NOMO-1 treated with dmso at 0.1 percent for 144 hours (cell line): Measurements from ENCODE around the gene EMX1.

ENCODE experiments used
- DNase-seq: peaks from one replicate; lab custom pipeline; 2025; ENCODE audit not compliant: unreplicated experiment; lab: John Stamatoyannopoulos, UW

EMX1 gene

DNA sequence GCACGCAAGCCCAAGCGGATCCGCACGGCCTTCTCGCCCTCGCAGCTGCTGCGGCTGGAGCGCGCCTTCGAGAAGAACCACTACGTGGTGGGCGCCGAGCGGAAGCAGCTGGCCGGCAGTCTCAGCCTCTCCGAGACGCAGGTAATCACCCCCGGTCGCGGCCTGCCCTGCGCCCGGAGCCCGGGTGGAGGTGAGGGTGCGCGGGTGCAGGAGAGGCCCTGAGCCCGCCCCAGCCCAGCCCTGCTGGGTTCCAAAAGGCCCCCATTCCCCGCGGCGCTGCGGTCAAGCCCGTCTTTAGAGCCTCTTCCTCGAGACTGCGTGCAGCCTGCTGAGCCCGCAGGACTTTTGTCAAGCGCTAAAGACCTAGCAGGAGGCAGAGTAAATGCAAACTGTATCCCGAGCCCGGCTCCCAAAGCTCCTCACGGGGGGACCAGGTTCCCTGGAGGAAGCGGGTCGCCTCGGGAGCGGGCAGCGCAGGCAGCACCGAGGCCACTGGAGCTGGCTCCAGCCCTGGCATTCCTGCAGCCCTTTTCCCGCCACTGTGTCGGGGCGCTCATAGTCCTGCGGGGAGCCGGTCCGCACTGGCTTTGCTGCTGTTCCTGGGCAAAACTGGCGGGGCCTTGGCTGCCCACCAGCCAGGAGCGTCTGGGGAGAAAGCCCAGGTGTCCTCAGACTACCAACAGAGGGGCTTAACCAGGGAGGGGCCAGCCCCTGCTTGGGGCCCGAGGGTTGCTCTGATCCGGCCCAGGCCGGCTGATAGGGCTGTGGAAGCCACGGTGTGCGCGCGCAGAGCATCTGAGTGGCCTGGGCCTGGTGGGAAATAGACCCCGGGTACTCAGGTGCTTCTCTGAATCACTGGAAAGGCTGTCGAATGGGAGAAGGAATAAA, 7.3 kb downstream of the EMX1 start:
- DNase-seq = no peak

DNA sequence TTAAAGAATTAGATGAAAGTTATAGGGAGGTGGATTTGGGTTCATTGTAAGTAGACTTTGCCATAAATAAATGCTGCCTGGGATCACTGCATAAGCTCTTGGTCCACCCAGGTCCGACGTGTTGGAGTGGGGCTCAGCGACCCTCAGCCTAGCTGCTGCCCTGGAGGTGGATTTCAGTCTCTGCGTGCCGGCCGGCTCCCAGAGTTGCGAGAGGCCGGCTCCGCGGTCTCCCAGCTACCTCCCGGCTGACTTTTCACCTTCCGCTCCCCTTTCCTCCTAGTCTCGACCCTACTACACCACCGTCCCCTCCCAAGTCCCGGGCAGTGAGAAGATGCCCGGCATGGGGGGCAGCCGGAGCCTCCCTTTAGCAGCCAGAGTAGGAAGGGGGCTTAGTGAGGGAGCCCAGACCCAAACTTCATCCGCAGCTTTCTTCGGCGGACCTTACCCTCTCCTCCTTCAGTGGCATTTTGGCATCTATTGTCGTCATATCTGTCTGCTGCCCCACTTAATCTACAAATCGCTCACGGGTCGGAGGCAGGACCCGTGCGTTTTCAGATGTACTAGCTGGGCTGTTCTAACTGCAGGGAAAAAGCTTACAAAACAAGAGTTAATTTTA, 8.1 kb downstream of the EMX1 start:
- DNase-seq = no peak

DNA sequence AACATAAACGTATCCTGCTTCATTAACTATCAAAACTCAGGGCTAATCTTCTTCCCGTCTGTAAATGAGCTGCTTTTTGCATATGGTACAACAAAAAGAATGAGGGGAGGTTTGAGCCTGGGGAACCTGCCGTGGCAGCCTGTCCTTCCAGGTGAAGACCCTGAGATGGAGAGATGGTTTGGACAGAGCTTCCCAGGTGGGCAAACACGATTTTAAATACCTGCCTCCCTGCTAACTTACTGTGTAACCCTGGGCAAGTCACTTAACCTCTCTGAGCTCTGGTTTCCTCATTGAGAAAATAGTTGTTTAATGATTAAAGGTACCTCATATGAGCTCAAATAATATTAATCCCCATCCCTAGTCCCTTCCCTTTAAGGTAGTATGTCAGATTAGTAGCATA, 9.0 kb downstream of the EMX1 start:
- no peak for DNase-seq

DNA sequence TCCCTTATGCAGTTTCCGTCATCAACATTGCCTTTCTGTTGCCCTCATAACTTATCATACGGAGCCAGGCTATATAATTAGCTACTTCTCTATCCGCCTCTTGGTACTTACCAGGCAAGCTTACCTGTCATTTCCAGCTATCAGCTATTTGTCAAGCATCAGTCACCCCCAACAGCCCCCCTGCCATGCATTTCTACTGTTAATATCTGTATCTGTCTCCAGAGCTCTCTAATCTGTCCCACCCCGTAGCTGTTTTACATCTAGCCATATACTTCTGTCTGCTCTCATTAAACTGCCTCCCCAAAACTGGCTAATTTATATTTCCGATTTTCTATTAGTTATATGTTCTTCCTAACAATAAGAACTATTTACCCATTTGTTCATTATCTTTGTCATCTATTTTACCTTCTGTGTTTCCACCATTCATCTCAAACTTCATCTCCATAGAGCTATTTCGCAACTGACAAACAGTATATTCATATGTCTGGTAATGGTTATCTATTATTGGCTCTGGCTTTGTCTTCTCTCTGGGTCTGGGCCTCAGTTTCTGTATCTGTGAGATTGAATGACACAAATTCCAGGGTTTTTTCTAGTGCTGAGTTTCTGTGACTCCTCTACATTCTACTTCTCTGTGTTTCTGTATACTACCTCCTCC, 9.6 kb downstream of the EMX1 start:
- no peak for DNase-seq

DNA sequence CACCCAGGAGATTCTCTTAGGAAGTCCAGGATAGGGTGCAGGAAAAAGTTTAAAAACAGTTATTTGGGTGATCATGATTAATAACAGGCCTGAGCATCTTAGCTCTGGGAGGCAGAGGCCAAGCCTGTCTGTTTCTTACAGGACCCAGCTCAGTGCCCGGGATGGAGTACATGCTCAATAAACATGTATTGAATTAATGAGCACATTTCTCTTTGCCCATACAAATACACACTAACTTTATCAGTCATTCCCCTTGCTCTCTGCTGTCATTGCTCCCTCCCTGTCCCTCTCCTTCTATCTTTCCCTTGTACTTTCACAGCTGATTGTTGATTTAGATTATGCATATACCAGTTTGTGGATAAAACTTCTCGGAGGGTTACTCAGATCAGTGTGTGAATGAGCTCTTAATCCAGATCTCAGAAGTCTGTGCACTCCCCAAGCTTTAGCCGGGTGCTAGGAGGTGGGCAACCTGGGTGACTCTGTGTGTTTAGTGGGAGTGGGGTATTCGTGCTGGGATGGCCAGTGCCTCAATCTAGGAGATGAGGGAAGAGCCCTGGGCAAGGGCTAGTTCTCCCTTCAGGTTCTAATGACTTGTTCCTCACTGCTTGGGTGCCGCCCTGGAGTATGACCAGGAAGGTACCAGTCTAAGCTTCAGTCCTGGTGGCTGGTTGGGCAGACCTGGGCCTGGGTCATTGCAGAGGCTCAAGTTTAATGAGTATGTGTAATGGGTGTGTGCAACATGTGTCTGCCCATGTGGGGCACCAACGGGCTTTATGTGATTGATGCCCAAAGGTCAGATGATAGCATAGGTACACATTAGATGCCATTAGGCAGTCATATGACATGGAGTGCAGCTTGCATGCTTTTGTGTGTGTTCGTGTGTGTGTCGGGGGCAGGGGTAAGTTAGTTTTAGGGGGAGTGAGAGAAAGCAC, 10.6 kb downstream of the EMX1 start:
- no peak for DNase-seq

DNA sequence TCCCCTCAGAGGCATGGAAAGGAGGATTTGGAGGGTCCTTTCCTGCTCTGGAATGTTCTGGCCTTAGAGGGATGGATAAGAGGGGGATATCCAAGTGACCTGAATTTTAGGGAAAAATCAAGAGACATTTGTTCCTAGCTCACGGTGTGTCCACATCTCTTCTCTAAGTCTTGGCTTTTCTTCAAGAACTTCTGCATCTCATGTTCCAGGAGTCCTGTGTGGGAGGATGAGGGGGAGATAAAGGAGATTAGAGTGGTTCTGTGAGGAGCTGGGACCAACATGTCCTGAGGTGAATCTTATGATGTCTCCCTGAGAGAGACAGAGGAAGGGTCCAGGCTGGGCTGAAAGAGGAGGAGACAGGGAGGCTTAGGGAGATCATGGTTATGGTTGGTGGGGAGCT, 11.7 kb downstream of the EMX1 start:
- DNase-seq = no peak

DNA sequence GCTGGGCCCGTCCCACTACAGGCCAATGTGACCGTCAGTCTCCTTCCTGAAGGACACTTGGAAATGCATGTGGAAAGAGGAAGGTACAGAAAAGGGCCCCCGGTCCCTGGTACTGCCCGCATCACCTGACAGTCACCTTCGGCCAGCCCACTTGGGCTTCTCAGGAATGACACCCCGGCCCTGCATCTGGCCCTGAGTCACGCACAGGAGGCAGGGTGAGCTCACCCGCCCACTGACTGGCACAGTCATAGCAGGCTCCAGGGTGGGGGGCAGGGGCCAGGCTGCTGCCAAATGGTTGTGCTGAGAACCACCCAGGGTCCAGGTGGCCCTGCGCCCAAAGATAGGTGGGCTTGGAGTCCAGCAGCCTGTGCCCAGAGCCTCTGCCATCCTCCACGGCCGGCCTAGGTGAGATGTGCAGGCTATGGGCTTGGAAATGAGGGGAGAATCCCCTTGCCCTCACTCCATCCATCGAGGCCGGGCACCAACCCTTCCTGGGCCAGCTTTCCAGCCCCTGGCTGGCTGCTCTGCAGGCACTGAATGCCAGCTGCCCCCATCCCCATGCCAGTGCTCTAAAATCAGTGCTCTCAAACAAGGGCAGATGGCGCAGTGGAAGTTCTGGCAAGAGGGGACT, 14.1 kb downstream of the EMX1 start:
- DNase-seq = no peak

DNA sequence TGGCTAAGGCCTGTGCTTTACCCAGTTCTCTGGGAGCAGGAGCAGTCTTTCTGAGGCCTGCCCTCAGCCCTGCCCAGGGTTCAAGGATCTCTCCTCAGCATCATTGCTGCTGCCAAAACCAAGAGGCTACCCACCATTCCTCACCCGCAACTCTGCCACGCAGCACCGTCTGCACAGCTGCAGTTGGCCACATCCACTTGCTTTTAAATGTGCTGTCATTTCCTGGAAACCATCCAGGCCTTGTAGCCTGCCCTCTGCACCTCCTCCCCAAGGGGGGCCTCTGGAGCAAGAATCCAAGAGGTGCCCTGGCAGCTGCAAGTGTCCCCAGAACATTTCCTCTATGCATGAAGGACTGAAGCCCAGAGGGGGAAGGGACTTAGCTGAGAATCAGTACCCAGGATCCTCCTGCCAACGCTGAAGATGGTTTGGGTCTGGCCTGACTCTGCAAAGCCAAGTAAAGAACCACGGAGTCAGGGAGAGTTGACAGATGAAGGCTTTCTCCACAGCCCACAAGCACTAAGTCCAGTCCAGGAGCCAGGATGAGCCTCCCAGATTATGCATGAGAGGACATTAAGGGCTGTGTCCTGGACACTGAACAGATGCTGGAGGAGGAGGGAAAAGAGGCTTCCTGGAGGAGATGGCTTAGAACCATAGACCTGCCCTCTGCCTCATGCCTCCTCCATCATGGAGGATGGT, 14.9 kb downstream of the EMX1 start:
- DNase-seq = no peak

DNA sequence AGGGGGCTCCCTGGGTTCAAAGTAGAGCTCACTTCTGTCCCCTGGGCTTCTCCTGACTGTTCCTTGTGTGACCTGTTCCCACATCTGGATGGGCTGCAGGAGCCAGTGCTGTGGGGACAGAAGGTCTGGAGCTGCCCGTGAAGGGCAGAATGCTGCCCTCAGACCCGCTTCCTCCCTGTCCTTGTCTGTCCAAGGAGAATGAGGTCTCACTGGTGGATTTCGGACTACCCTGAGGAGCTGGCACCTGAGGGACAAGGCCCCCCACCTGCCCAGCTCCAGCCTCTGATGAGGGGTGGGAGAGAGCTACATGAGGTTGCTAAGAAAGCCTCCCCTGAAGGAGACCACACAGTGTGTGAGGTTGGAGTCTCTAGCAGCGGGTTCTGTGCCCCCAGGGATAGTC, 15.5 kb downstream of the EMX1 start:
- DNase-seq = no peak

DNA sequence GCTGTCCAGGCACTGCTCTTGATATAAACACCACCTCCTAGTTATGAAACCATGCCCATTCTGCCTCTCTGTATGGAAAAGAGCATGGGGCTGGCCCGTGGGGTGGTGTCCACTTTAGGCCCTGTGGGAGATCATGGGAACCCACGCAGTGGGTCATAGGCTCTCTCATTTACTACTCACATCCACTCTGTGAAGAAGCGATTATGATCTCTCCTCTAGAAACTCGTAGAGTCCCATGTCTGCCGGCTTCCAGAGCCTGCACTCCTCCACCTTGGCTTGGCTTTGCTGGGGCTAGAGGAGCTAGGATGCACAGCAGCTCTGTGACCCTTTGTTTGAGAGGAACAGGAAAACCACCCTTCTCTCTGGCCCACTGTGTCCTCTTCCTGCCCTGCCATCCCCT, 15.9 kb downstream of the EMX1 start:
- no peak for DNase-seq

DNA sequence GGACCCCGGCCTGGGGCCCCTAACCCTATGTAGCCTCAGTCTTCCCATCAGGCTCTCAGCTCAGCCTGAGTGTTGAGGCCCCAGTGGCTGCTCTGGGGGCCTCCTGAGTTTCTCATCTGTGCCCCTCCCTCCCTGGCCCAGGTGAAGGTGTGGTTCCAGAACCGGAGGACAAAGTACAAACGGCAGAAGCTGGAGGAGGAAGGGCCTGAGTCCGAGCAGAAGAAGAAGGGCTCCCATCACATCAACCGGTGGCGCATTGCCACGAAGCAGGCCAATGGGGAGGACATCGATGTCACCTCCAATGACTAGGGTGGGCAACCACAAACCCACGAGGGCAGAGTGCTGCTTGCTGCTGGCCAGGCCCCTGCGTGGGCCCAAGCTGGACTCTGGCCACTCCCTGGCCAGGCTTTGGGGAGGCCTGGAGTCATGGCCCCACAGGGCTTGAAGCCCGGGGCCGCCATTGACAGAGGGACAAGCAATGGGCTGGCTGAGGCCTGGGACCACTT, 16.4 kb downstream of the EMX1 start:
- no peak for DNase-seq

DNA sequence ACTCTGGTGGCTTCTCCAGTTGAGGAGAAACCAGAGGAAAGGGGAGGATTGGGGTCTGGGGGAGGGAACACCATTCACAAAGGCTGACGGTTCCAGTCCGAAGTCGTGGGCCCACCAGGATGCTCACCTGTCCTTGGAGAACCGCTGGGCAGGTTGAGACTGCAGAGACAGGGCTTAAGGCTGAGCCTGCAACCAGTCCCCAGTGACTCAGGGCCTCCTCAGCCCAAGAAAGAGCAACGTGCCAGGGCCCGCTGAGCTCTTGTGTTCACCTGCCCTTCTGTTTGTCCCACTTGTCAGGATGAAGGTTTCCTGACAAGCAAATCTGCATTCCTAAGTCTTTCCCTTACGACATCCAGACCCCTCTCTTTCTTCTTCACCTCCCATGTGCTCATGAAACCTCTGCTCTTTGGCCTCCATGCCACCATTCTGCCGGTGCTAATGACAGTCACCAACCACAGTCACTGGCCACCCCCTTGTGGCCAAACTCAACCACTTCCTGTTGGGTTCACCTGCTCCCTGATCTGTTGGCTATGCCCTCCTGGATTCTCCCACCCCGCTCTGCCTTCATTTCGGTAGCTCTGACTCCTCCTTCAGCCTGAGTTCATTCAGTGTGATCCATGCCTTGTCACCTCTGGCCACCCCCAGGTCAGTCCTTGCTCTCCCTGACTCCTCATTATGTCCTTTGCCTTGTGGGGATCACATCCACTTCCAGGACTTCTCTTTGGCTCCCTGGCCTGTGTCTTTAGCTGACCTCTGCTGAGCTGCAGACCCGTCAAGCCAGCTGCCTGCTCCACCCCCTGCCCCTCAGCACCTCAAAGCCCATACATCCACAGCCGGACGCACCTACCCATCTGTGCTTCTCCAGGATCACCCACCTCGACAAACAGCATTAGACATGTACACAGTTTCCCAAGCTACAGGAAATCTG, 17.6 kb downstream of the EMX1 start:
- DNase-seq = no peak

DNA sequence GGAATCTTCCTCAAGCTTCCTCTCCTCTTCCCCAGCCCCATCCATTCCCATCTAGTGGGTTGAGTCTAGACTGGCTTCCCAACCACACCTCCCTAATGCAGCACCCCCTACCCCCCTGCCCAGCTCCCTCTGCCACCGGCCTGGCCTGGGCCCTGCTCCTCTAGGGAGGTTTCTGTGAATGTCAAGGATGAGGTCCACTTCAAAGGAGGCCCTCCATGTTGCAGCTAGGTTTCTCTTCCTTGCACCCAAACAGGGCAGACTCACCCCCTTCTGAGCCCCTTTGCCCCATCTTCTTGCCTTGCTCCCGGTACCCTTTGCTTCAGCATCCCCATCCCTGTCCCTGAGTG, 18.3 kb downstream of the EMX1 start:
- DNase-seq = no peak

DNA sequence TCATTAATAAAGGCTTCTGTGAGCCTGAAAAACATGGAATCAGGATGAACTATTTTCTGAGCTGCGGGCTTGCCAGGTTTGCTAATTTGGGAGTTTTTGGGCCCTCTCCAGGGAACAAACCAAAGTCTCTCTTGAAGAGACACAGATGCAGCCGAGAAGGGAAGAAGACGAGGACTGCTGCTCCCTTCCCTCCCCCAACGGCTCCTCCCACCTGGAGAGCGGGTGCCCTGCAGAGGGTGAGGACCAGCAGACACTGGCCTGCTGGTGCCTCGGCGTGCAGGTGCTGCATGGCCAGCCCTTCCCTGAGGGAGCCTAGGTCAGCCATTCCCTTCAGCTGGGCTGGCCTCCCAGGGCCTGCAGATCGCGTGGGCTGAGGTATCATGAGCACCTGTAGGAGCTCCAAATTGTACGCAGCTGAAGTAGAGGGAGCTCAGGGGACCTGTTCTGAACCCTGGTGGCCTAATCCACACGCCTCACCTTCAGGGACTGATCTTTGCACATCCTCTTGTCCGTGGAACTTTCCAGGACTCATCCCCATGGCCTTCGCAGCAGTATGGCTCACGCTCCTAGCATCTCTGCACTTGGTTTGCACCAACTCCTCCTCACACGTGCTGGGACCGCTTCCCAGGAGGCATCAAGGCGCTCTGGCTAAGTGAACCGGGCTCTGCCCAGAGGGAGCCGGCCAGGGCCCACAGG, 19.5 kb downstream of the EMX1 start:
- no peak for DNase-seq

DNA sequence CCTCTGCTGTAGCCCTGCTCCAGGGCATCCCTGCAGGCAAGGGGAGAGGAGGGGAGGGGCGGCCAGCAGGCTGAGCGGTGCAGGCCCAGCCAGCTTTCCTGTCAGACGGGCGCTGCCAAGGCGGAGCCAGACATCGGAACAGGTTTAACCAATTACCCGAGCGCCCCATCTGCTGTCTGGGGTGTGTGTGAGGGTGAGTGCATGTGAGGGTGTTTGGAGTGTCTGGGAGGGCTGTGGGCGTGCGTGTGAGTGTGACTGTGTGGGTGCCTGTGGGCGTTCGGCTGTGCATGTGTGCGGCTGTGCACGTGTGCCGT, 20.0 kb downstream of the EMX1 start:
- DNase-seq = no peak

DNA sequence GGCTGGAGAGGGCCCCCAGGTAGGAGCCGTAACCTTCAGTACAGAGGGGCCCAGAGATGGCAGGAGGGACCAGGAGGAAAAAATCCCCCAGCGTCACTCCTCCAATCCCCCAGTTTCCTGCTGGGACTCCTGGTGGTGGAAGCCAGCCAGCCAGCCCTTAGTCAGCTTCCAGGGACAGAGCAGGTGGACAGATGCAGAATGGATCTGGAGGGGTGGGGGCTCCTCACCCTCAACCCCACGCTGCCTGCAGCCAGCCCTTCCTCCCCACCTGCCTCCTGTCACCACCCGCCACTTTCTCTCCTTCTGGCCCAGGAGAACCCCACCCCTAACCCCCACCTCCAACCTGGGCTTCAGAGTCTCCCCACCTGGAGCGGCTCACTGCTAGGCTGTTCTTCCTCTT, 21.1 kb downstream of the EMX1 start:
- DNase-seq = no peak

DNA sequence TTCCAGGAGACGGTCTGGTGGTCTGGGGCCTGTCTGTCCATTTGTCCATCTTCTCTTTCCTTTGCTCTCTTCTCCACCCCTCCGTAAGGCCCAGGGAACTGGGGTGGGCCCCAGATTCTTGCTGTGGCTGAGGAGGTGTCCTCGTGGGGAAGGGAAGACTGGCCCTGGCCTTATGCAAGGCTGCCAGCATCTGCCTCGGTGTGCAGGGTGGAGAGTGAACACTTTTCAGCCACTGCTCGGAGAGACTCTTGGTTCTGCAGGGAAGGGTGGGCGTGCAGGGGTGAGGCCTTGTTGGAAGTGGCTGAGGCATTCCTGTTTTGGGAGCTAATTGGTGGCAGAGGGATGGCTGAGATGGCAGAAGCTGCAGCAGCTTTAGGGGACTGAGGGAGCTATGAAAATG, 23.0 kb downstream of the EMX1 start:
- DNase-seq = no peak

DNA sequence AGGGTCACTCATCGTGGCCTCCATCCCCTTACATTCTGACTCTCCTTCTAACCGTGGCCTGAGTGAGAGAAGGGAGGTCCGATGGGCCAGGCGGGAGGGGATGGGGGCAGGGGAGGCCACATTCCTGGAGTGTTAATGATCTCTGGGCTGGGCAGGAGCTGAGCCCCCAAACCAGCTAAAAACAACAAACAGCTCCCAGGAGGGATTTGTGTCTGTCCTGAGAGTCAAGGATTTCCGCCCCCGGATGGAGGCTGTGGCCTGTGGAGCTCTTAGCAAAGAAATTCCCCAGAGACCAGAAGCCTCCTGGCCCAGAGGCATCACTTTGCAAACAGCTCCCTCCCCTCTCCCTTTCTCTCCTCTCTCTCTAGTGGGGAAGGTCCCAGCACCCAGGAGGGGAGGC, 23.5 kb downstream of the EMX1 start:
- no peak for DNase-seq

DNA sequence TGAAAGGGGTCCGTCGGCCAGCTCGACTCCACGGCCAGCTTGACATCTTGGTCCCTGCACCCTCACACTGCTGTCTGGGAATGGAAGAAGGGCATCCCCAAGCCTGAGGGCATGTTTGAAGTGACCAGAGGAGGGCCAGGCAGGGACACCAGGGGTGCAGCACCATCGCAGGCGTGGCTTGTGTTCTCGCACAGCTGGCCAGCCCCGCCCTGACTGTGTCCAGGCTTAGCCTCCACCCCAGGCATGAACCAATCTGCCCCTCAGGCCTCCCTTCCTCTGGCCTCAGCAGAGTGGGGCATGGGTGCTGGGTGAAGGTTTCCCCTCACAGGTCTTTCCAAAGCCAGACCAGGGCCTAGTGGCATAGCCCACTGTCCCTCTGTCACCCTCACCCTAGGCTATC, 25.0 kb downstream of the EMX1 start:
- no peak for DNase-seq
